22Rv1 (cell line): Measurements from ENCODE around the gene KLHL21.

Experiments
- H3K27ac ChIP-seq: fragments of 450-650 bp; 2 replicates; pipeline ENCODE4 v1.5.1; 2017
- CTCF ChIP-seq: fragments of 450-650 bp; IDR thresholded peaks from 2 replicates; pipeline ENCODE4 v1.5.1; 2017; ENCODE audit warnings: mild to moderate bottlenecking
- ZFX ChIP-seq: fragments of 450-650 bp; IDR thresholded peaks from 2 replicates; pipeline ENCODE4 v1.6.1; 2017; ENCODE audit warnings: antibody characterized with exemption, borderline replicate concordance

KLHL21 gene

DNA sequence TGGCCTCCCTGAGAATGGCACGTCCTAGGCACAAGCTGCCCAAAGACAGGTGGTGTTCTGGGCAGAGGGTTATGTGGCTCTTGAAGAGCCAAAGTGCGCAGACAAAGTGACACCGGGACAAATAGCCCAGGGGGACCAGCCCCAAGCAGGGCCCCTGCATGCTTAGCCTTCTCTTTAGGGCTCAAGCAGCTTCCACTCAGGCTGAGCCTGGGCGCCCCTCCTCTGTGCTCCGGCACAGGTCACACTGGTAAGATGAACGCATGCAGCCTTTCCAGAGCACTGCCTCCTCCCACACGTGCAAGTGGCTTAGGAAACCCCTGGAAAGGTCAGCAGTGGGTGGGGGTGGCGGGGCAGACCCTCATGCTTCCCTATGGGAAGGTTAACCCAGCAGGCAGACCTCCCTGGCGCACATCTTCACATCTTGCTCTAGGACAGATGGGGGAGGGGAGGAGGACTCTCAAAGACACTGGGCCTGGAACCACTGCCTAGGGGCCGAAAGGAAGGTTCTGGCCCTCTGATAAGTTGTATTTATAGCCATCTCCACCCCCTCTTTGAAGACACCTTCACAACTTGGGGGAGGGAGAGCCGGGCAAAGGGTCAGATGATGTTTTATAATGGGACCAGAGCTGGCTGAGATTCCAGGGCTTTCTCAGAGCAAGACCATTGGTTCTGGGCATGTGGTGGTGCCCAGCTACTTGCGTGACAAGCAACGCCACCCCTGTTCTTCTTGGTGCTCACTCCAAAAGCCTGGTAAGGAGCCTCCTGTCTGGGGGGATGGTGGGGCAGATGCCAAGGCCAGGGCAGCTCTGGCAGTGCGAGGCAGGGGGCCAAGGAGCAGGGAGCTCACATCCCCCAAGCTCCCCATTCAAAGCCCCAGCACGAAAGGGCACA lies 5.5 kb downstream of the KLHL21 start:
- no peak for TF ChIP-seq ZFX
- TF ChIP-seq CTCF = no peak
- H3K27ac ChIP-seq = no peak overlapping the region

DNA sequence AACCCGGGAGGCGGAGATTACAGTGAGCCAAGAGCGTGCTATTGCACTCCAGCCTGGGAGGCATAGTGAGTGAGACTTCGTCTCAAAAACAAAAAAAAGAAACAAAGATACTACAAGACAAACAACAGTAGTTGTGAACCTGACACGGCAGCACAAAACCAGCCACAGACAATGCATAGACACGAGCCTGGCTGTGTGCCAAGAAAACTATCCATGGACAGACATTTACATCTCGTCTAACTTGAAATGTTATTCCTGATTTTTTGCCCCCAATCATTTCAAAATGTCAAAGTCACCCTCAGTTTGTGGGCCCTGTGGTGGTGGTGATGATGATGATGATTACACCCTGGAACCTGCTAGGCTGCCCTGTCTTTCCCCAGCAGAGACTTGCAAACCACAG lies 6.3 kb downstream of the KLHL21 start:
- no peak for TF ChIP-seq CTCF
- no peak for TF ChIP-seq ZFX
- H3K27ac ChIP-seq = no peak overlapping the region

- TF ChIP-seq ZFX = no peak
- no peak for TF ChIP-seq CTCF
- H3K27ac ChIP-seq = no peak overlapping the region
Measured at GRCh38 chr1:6594977-6595740, 7.5 kb downstream of the KLHL21 start.

GRCh38 chr1:6593810-6594209 lies 8.9 kb downstream of the KLHL21 start:
- no peak overlapping the region for H3K27ac ChIP-seq
- TF ChIP-seq ZFX (no peak), CTCF (no peak)

DNA sequence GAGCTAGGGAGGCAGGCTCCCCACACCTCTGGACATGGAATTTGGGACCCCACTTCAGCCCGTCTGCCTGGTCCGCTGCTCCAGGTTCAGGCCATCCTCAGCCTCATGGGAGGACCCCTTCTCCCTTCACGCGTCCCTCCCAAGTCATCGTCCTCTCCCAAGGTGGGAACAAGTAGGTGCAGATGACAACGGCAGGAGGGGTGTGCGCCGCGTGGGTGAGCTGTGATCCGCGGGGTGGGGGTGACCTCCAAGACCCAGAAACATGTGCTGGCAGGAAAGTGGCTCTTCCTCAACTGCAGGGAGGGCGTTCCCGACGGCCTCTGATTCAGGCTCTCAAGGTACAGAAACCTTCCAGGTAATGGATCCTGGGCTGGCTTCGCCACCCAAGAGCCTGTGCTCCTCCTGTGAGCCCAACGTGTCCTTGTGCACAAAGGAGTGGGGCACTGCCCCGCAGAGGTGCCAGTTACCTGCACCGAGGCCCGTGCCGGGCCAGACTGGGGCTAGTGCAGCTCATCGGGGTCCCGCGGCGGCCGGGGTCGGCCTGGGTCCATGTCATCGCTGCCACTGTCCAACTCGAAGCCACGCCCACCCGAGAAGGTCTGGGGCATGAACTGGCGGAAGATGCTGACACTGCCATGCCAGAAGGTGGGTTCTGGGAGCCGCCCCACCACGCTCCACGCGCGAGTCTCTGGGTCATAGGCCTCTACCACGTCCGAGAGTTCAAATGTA lies 9.6 kb downstream of the KLHL21 start:
- TF ChIP-seq CTCF = no peak
- TF ChIP-seq ZFX = no peak
- no peak overlapping the region for H3K27ac ChIP-seq

- no peak overlapping the region for H3K27ac ChIP-seq
- TF ChIP-seq CTCF (no peak), ZFX (no peak)
Measured at GRCh38 chr1:6592441-6592840, 10.2 kb downstream of the KLHL21 start.

GRCh38 chr1:6591644-6592043 lies 11.0 kb downstream of the KLHL21 start:
- TF ChIP-seq CTCF = no peak
- TF ChIP-seq ZFX = no peak
- no peak overlapping the region for H3K27ac ChIP-seq
